T-helper 1 cell (primary cell): ENCODE data around the gene FGG.
"Not testable (repeated sequence)": the region's sequence is repeated elsewhere in the genome, so short reads cannot be mapped to it uniquely, and the experiment has no call there.

Source experiments
- DNase-seq, 5 donors: peaks; one replicate each; pipeline ENCODE4 v3.0.0-alpha.2; 2012 to 2020

Gene FGG

GRCh38 chr4:154610582-154610981, 1.9 kb downstream of the FGG start:
- no peak for DNase-seq

- DNase-seq, result no peak
These were observed 2.9 kb downstream of the FGG start for GRCh38 chr4:154609532-154609931.

DNA sequence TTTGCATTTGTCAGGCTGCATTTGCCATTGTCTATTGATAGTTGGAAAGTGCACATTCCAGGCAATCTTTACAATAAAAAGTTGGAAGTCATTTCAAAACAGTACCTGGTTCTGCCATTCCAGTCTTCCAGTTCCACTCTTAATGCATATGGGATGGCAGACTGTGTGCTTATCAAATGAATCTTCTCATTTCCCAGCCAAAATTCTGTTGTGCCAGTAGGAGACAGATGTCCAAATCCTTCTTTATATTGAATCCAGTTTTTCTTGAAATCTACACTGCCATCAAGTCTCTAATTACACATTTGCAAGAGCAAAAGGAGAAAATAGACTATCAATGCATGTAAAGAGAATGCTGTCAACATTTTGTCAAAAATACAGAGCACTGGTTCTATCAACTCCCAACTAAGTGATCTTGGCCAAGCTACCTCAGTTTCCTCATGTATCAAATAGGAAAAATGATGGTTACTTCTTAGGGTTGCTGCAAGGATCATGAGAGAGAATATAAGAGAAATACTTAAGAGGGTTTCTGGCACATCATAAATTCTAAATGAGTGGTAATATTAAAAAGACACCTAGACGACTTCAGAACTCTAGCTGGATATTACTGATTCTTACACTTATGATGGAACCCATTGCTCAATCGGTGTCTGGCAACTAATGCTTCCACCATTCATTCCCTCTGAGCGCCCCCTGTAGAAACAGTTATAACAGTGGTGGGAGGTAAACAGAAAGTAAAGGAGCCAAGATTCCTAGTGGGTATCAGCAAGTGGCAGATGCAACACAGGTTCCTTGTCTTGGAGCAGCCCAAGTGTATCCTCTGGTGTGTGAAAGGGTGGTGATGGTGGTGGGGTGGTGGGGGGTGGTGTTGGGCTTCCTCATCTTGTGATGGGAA, 3.8 kb downstream of the FGG start:
- DNase-seq, result no peak

GRCh38 chr4:154606728-154607723, 5.4 kb downstream of the FGG start:
- no peak for DNase-seq

GRCh38 chr4:154604696-154605200, 7.7 kb downstream of the FGG start:
- no peak for DNase-seq

DNA sequence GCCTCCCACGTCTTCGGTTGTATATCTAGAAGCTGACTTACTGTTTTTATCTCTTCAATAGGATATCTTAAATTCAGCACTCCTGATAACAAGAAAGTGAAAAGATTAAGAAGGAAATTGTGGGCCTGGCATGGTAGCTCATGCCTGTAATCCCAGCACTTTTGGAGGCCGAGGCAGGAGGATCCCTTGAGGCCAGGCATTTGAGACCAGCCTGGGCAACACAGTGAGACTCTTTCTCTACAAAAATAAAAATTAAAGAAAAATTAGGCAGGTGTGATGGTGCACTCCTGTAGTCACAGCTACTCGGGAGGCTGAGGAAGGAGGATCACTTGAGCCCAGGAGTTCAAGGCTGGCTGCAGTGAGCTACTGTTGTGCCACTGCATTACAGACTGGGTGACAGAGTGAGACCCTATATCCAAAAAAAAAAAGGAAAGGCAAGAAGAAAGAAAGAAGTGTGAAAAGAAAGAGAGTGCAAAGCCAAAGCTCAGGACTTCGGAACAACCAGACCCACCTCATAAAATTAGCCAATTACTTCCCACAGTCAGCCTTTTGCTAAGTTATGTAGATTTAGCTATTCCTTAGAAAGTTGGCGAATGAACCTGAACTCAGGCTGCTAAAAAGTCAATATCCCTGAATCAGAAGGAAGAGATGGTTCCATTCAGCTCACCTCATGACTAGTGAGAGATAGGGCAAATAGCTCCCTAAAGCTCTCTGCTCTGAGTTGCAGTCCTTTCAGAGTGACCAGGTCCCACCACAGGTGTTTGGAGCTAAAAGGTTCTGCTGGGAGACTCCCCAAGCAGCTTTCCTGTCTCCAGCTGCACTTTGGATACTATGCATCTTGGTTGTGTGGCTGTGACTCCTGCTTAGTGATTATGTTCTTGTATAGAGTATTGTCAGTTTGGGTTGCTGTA, 9.2 kb downstream of the FGG start:
- DNase-seq, result no peak

GRCh38 chr4:154602404-154603020, 9.9 kb downstream of the FGG start:
- DNase-seq, result no peak

- no peak for DNase-seq
These were observed 14.4 kb downstream of the FGG start for GRCh38 chr4:154597798-154598774.

DNA sequence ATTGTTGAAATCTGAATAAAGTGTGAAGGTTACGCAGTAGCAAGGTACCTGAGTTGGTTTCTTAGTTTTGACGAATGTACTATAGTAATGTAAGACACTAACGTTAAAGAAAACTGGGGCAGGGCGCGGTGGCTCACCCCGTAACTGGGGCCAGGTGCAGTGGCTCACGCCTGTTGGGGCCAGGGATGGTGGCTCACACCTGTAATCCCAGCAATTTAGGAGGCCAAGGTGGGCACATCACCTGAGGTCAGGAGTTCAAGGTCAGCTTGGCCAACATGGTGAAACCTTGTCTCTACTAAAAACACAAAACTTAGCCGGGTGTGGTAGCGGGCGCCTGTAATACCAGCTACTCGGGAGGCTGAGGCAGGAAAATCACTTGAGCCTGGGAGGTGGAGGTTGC, 15.2 kb downstream of the FGG start:
- DNase-seq, result not testable (repeated sequence)

DNA sequence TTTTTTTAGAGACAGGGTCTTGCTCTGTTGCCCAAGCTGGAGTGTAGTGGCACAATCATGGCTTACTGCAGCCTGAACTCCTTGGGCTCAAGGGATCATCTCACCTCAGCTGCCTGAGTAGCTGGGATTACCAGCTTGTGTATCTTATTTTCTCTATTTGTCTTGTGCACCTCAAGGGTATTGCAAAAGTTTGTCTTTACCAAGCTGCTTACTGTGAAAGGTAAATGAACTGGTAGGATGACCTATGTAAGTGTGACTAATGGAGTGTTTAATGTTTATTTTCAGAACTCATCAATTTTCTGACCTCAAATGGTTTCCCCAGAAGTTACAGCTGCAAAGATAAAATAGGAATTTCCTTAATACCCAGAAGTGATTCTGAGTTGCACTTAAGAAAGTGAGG, 16.6 kb downstream of the FGG start:
- no peak for DNase-seq

DNA sequence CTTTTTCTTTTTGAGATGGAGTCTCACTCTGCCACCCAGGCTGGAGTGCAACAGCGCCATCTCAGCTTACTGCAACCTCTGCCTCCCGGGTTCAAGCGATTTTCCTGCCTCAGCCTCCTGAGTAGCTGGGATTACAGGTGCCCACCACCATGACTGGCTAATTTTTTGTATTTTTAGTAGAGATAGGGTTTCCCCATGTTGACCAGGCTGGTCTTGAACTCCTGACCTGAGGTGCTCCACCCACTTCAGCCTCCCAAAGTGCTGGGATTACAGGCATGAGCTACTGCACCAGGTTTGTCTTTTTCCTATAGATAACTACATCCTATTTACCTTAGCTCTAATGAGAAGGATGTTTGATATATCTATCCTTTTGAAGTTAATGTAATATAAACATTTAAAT, 18.1 kb downstream of the FGG start:
- DNase-seq, result not testable (repeated sequence)

GRCh38 chr4:154593868-154594267, 18.6 kb downstream of the FGG start:
- DNase-seq, result no peak

GRCh38 chr4:154591890-154592289, 20.6 kb downstream of the FGG start:
- no peak for DNase-seq

- DNase-seq, result no peak
These were observed 22.0 kb downstream of the FGG start, which contains the start of gene FGA for GRCh38 chr4:154590329-154591006. TSS of gene FGA (minus strand) at chr4:154590742. CDS start at chr4:154590687, 55 bp downstream.

DNA sequence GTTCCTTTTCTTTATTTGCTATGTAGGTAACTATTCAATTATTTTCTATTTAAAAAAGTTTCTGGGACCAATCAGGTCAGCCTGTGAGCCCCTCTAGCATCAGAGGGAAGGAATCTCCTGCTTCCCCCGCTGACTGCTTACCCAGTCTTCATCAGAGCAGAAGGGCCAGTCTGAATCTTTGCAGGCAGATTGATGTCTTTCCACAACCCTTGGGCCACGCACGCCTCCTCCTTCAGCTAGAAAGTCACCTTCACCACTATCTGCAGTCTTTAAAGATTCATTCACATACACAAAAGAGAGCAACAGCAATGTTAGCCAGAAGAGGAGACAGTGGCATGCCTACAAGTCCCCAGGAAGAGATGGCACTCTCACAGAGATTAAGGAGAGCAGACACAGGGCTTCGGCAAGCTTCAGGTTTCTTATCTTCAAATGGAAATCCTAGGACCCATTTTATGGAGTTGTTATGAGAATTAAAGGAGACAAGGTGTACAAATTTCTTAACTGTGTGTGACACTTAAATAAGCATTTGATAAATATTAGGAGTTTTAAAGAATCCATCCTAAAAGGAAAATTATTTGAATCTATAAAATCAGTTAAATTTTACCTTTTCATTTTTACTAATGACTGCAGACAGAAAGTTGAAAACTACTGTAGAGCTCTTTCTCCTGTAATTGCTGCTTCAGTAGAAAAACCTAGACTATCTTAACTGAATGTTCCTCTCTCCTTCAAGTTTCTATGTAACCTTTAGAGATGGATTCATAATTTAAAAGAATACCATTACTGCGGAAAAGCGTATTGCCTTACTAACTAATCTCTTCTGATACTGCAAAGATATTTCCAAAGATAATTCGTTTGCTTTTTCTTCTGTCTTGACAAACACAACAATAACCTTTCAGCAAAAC, 22.9 kb downstream of the FGG start:
- no peak for DNase-seq

DNA sequence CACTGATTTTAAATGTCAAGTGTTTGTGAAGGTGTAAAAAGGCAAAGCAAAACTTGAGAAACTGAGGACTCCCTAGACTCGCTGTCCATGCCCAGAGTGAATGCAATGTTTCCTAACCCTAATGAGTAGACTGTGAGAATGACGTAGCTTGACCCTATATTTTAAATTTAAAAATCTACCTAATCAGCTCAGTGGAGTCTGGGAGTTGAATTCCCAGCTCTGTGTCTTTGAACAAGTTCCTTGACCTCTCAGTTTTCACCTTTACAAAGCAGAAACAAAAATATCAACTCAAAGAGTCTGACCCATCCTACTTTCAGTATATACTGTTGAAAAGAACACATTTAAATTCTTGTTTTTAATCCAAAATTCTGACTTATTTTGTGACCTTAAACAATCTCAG, 24.3 kb downstream of the FGG start:
- no peak for DNase-seq

DNA sequence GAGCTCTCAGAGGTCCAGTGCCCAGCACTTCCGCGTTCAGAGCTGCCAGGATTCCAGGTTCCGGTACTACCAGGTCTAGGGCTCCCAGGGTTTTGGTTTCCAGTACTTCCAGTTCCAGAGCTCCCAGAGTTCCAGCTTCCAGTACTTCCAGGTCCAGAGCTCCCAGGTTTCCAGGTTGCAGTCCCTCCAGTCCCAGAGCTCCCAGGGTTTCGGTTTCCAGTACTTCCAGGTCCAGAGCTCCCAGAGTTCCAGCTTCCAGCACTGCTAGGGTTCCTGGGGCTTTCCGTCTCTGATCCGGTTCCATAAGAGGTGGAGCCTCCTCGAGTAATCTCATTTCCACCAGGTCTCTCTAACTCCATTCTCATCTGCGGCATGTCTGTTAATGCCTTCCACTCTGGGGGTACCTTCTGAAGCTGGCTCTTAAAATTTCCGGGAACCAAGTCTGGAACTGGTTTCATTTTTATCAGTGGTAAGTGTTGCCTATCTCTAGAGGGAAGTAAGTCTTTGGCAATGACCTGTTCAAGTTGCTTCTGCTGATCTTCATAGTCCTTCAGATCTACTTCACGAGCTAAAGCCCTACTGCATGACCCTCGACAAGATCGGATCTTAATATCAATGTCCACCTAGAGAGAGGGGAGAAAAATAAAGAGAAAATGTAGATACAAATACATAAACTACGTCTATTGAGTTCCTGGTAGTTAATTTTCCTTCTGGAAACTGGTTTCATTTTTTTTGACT, 26.0 kb downstream of the FGG start:
- DNase-seq, result no peak
